GM21529 (cell line): ENCODE measurements around the gene AXL.

Experiments used
- ATAC-seq: cut with Tn5 transposase; IDR thresholded peaks from one replicate; pipeline ENCODE4 v1.9.1; 2021; ENCODE audit not compliant: unreplicated experiment

AXL gene

DNA sequence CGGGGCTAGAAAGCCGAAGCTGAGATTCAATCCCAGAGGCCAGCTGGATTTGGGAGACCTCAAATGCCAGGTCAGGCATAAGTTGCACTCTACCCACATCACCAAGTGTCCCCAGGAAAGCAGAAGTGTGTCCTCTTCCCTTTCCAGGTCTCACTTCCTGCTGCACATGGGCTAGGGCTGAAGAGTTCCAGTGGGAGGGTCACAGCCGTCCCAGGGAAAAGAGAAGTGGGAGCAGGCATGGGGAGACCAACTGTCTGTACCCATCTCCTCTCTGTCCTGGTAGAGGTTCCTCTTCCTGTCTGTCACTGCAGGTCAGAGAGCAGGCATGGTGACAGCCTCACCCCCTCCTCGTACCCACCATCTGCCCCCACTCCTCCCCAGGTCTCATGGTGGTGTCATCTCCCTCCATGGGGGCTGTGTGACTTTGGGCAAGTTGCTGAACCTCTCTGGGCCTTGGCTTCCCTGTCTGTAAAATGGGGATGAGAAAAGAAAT is 14.8 kb downstream of the AXL start:
- no peak for ATAC-seq

DNA sequence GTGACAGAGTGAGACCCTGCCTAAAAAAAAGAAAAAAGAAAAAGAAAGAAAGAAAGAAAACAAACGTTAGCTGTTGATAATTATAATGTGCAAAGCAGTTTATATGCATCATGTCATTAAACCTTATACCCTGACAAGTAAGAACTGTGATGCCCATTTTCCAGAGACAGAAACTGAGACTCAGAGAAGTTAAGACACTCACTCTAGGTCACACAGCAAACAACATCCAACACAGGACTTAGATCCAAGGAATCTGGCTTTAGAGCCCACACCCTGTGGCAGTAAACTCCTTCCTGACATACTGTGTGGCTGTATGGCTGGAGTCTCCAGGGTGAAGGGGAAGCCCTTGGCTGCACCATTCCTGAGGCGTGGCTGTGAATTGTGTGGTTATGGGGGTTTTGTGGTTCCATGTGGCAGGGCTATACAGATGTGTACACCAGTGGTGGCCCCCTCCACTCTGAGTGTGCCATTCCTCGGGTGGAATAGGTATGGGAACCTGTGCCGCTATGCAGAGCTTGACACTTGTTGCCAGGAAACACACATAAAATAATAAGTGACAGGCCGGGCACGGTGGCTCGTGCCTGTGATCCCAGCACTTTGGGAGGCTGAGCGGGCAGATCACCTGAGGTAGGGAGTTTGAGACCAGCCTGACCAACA is 15.6 kb downstream of the AXL start:
- no peak for ATAC-seq

DNA sequence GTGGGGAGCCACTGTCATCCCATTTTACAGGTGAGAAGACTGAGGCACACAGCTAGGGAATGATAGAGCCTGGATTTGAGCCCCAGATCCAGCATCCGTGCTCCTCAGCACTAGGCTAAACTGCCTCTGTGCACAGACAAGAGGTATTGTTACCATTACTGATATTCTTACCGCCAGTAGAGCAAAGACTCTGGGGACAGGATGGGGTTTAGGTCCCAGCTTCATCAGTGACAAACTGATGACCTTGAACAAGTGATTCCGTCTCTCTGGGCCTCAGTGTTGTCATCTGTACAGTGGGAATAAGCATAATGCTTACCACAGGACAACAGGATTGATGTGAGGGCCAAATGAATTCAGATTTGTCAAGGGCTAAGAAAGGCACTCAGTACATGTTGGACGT is 16.5 kb downstream of the AXL start:
- ATAC-seq: no peak

DNA sequence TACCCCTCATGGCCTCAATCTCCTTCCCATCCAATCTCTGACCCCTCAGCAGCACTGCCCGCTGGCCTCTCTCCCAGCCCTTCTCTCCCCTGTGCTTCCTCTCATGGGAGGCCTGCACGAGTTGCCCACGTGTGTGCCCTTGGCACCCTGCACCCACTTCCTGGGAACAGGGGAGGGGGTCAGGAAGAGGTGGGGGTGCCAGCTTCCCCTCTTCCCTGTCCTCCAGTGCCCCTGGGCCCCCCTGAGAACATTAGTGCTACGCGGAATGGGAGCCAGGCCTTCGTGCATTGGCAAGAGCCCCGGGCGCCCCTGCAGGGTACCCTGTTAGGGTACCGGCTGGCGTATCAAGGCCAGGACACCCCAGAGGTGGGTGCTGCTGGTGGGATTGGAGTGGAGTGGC is 19.2 kb downstream of the AXL start:
- ATAC-seq: no peak

DNA sequence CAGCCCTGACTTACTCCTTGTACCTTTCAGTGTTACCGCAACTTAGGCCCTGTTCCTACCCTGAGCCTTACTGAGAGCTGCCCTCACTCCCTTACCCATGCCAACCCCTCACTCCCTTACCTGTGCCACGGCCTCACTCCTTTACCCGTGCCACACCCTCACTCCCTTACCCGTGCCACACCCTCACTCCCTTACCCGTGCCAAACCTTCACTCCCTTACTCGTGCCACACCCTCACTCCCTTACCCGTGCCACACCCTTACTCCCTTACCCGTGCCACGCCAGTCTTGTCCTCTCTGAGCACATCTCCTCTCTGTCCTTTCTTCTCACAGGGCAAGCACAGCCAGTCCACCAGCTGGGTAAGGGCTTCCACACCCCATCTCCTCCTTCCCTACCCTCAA is 20.3 kb downstream of the AXL start:
- no peak for ATAC-seq

DNA sequence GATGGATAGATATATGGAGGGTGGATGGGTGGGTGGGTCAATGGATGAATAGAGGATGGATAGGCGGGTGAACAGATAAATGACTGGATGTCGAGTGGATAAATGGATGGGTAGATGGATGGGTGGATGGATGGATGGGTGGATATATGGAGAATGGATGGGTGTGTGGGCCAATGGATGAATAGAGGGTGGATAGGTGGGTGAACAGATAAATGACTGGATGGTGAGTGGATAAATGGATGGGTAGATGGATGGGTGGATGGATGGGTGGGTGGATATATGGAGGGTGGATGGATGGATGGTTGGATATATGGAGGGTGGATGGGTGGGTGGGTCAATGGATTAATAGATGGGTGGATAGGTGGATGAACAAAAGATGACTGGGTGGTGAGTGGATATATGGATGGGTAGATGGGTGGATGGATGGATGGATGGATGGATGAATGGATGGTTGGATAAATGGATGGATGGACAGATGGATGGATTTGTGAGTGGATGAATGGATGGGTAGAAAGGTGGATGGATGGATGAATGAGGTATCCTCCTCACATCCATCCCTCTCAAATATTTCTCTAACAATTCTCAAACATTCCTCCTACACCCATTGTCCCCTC is 21.0 kb downstream of the AXL start:
- no peak for ATAC-seq

DNA sequence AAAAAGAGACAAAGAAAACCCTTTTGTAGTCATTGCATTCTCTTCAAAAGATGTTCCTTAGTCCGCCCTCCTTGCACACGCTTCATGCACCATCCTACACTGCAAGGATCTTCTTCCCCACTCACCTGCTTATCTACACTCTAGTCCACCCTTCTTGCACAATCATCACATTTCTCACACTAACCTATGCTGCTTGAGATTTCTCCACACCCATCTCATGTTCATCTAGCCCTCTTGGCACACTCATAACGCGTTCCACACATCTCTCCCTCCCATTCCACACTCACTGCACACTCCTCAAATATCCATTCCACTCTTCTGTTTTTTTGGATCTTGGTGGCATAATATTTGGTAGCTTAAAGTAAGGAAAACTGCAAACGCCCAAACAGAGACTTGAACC is 22.8 kb downstream of the AXL start:
- no peak for ATAC-seq

DNA sequence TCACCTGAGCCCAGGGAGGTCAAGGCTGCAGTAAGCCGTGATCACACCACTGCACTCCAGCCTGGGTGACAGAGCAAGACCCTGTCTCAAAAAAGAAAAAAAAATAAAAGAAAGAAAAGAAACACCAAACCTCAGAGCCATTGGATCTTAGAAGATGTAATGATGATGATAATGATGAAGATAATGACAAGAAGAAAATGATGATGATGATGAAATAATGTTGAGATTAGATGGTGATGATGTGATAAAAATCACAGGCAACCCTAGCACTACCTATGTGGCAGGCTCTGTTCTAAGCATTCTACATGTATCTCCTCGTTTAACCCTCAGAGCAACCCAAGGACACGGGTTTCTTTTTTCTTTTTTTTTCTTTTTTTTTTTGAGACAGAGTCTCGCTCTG is 25.1 kb downstream of the AXL start:
- ATAC-seq: no peak

DNA sequence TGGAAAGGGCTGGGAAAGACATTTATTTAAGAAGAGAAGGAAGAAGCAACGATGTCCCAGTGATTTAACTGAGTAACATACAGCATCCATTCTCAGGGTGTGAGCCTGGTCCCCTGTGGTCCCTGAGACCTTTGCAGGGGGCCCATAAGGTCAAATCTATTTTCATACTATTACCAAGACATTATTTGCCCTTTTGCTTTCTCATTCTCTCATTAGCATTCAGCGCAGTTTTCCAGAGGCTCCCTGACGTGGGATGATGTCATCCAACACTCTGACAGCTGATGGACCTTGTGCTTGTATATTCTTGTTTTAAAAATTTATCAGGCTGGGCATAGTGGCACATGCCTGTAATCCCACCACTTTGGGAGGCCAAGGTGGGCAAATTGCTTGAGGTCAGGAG is 26.8 kb downstream of the AXL start:
- no peak for ATAC-seq

DNA sequence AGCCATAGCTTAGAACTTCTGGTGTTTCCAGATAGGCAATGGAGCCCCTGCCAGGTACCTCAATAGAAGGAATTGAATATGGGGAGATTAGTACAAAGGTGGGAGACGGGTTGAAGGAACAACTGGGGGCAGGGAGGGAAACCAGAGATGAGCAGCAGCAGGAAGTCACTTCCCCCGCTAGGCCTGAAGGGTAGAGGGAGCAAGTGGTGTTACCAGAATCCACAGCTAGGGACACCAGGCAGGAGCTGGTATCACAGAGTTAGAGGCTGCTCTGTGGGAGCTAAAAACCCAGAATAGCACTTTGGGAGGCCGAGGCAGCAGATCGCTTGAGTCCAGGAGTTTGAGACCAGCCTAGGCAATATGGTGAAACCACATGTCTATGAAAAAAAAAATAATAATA is 29.9 kb downstream of the AXL start:
- no peak for ATAC-seq

DNA sequence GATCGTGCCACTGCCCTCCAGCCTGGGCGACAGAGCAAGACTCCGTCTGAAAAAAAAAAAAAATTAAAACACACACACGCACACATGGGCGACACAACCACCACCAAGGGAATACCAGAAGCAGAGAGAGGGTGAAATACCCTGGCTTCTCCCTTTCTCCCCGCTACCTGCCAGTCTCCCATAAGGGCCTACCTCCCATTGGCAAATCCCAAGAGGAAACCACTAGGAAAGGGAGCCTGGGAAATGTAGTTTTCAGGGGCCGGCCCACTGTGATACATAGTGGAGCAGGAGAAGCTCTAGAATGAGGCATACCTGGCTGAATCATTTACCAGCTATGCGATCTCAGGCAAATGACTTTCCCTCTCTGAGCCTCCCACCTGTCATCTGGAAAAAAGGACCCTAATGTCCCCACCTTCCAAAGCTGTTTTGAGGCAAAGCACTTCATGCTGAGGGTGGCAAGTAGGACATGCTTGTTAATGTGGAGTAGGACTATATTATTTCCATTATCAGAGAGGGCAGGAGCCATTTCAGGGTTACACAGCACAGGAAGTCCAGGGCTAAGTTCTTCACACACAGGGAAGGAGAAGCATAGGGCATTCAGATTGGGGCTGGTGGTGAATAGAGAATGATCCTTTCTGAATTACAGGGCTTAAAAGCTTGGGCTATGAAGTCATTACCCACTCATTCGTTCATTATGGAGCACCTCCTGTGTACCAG is 30.8 kb downstream of the AXL start:
- ATAC-seq: no peak

DNA sequence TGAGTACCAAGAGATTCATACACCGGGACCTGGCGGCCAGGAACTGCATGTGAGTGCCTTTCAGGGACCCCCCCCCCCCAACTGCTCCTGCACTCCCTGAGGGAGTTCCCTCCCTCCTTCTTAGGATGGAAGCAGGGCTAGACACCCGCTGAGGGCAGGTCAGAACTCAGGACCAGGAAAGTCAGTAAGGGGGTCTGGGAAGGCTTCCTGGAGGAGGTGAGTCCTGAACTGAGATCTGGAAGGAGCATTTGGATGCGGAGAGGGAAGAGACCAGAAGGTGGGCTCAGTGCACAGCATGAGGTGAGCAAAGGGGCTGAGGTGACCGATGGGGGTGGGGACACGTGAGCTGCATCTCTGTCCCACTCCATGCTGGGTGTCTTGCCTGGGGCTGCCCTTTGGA is 34.6 kb downstream of the AXL start:
- ATAC-seq: no peak

DNA sequence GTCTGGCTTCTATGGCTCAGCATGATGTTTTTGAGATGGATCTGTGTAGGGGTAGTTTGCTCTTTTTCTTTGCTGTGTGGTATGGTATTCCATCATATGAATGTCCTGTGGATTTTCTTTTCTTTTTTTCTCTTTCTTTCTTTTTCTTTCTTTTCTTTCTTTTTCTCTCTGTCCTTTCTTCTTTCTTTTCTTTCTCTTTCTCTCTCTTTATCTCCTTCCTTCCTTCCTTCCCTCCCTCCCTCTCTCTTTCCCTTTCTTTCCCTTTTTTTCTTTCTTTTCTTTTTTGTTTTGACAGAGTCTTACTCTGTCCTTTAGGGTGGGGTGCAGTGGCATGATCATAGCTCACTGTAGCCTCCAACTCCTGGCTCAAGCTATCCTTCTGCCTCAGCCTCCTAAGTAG is 36.1 kb downstream of the AXL start:
- ATAC-seq: no peak

DNA sequence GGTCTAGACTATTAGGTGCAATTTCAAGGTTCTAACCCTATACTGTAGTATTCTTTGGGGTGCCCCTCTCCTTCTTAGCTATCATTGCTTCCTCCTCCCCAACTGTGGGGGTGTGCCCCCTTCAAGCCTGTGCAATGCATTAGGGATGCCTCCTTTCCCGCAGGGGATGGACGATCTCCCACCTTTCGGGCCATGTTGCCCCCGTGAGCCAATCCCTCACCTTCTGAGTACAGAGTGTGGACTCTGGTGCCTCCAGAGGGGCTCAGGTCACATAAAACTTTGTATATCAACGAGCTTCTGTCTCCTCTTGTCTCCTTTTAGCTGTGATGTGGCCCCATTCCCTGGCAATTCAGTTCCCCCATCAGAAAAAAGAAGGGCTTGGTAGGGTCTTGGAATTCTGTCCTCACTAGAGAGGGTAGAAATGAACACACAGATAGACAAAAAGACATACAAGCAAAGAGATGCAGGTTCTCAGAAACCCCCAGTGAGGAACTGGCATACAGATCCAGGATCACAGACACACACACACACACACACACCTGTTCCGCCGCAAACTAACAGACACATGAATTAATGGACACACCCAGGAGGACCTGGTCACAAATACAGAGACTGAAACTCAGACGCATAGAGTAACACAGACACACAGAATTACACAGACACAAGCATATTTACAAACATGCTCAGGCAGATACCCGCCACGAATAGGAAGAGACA is 42.6 kb downstream of the AXL start:
- ATAC-seq: no peak

DNA sequence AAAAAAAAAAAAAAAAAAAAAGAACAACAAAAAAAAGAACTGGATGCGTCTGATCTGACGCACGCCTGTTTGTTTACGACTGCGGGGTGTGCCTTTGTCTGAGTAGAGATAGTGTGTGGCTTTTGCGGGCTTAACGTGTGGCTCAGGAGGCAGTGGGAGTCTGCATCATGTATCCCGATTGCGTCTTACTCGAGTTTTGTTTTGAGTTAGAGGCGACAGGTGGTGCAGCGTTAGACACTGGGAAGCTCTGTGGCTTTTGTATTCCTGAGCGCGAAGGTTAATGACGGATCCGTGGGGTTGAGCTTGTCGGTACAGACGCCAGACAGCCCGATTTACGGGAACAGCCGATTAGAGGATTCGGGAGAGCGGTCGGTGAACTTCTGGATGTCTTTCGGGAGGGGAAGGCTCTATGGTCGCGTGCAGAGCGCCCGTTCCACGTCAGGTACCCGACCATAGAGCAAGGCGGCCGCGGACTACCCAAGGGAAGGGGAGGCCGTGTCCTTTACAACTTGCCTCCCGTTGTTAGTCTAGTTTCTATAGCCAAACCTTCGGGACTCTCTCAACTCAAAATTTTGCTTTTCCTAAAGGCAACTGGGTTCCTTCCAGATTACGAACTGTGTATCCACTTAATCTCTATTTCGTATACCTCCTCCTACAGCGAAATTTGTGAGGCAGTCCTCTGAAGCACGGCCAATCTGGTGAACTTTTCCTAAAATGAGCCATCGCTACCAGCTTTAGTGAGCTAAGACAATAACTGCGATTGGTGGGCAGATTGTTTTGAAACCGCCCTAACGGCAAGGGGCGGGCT is 44.2 kb downstream of the AXL start:
- peak; percentile 7 for ATAC-seq

DNA sequence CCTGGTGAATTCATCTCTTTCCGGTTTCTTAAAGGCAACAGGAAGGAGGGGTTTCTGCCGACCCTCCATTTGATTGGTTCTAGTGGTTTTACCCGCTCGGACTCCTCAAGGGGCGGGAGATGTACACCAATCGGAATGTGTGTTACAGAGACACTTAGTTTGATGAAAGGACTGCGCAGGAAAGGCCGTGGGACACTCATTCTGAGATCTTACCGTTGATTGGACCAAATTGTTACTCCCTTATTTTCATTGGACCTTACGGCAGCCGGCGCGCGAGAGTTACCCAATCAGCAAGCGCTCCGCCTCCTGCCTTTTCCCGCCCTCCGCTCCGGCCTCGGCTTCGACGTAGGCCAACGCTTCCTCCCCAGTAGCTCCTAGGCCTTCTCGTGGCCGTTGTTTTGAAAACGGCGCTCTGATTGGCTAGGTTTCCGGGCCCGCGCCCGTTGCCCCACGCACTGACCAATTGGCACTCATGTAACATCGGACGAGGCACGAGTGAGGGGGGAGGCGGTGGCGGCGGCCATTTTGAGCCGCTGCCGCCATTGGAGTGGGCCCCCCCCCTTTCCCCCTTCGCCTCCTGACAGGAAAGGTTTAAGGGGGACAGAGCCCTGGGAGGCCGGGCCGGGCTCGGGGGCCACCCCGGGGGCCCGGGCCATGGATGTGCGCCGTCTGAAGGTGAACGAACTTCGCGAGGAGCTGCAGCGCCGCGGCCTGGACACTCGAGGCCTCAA is 45.0 kb downstream of the AXL start, which contains the start of gene HNRNPUL1:
TSS of gene HNRNPUL1 (plus strand) at position 523 of the 731 bp plus-strand sequence. CDS start at position 655, 132 bp downstream.
- ATAC-seq: peak; percentile 66

DNA sequence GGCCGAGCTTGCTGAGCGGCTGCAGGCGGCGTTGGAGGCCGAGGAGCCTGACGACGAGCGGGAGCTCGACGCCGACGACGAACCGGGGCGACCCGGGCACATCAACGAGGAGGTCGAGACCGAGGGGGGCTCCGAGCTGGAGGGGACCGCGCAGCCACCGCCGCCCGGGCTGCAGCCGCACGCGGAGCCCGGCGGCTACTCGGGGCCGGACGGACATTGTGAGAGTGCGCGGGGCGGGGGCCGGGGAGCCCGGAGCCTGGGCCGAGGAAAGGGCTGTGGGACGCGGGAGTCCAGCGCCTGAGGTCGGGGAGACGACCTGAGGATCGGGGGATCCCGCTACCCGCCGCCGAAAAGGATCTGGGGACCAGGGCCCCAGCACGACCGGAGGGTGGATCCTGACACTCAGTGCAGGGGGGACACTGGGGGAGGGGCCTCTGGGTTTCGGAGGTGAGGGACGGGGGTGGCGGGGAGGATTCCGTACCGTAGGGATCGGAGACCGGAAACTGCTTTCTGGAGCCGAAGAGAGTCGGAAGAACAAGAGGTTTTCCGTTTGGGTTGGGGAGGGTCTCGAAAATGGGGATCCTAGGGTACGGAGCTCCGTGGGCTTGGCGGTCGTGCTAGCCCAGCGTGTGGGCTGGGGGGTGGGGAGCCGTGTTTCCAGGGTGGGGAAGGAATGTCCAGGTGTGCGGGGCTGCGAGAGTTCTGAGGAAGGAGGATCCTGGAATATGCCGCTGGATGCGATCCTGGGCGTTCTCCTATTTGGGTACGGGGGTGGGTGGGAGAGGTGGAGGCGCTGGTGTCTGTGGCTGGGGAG is 45.8 kb downstream of the AXL start:
- no peak for ATAC-seq

DNA sequence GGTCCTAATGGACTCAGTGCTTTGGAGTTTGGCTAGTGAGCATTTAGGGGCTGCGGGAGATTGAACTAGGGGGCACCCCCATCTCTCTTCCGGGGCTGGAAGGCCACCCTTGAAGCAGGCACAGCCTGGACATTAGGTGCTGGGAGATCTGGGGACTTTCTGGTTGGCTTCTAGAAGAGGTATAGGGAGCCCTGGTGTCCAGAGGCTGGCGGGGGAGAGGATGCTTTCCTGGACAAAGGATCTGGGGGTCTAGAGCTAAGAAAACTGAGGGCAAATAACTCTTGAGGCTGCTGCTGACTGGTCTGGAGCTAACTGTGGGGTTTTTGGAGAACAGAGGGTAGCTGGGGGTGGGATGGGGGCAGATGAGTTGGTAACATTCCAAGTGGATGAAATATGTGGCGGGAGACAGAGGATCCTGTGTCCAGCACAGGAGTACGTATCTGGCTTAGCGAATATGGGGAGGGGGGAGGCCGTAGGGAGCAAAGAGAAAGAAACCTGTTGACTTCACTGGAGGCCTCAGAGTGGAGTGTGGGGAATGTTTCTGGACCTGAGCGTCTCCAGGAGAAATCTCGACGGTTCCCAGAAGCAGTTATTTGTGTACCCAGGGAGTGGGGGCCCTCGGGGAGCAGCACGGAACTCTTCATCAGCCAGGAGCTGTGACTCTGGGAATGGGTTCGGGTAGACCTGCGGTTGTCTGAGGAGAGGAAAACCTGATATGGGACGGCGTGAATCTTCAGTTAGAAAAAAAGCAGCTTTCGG is 46.6 kb downstream of the AXL start:
- no peak for ATAC-seq
